D721Med (cell line): ENCODE data around the gene AP2M1.

ENCODE experiments used
- DNase-seq: peaks from one replicate; pipeline ENCODE4 v3.0.0; 2011; ENCODE audit warnings: low spot score; ENCODE audit not compliant: insufficient read length
- FAIRE-seq: peaks from 2 replicates; lab custom pipeline; 2011; peaks lifted over from hg19 to GRCh38; lab: Jason Lieb, UNC
- CTCF ChIP-seq: IDR thresholded peaks from 2 replicates; pipeline ENCODE4 v1.5.1; 2012; ENCODE audit warnings: mild to moderate bottlenecking, control low read depth; ENCODE audit not compliant: insufficient read depth; ENCODE audit errors: missing control alignments

AP2M1 gene

DNA sequence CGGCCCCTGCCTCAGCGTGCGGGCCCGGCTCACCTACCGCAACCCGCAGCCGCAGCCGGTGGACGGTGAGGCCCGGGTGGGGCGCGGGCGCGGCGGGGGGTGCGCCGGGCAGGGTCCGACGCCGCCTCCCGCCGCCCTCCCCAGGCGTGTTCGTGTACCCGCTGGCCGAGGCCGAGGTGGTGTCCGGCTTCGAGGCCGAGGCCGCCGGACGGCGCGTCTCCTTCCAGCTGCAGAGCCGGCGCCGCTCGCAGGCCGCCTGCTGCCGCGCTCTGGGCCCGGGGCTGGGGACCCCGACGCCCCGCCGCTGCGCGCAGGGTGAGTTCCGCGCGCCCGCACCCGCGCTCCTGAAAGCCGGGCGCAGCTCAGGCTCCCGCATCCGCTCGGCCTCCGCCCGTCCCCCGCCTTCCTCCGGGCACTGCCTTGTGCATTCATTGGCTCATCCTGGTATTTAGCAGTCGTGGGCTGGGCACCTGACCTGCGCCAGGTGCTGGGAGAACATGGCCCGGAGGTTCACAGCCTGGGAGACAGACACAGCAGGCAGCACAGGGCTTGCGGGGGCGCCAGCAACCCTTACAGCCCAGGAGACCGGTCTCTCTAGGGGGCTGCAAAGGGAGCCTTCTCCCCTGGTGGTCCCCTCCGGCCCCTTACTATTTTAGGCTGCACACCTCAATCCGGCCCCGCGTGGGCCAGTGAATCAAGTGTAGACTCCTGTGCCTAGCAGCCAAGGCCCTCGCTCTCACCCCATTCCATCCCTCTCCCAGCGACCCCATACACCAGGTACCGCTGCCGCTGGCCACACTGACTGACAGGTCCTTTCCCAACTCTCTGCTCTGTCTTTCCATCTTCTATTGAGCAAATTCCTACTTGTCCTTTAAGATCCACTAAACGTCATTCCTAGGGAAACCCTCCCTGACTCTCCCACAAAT lies 56.2 kb downstream of the AP2M1 start:
- FAIRE-seq = no peak
- no peak for TF ChIP-seq CTCF
- DNase-seq = no peak

DNA sequence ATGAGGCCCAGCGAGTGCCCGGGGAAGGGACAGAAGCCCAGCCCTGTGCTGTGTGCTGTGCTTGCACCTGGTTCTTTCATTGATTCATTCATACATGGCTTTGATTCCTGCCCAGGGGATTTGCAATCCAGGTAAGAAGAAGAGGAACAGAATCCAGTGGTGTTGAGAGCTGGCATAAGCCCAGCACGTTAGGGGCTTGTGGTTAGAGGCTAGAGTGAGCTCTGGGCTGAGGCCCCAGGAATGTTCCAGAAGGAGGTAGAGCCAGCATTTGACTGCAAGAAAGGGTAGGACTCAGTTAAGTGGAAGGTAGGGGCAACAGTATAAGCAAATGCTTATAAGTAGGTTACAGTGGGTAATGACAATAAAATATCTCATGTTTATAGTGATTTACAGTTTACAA lies 57.0 kb downstream of the AP2M1 start:
- no peak for DNase-seq
- TF ChIP-seq CTCF = no peak
- no peak for FAIRE-seq

DNA sequence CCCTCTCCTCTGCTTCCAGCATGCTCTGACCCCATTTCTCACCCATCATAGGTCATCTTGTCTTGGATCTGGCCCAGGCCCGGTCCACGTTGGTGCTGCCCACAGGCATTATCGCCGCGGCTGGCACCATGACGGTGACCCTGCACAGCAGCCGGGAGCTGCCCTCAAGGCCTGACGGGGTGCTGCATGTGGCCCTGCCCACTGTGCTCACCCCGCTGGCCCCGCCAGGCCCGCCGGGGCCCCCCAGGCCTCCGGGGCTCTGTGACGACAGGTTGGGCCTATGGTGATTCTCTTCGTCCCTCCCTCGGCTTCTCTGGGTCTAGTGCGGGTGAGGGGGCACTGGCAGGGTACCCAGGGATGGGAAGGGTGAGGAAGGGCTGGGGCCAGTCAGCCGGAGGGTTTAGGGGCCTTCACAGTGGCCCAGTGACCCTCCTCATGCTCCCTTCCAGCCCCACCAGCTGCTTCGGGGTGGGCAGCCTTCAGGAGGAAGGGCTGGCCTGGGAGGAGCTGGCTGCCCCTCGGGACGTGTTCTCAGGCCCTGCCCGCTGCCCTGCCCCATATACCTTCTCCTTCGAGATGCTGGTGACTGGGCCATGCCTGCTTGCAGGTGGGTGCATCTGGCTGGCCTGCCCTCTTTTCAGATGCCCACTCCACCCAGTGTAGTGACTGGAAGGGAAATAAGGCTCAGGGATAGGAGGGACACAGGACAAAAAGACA lies 58.6 kb downstream of the AP2M1 start:
- no peak for TF ChIP-seq CTCF
- FAIRE-seq (no peak), DNase-seq (no peak)
